ENCODE measurements around the gene MNT. TPM values are rescaled to one million over a fixed set of nuclear protein-coding genes. Genes with fewer than 3 reads are reported as not detected.

Gene MNT
- total and polyA plus RNA-seq, 2 donors = 2.4 to 9.8 TPM

DNA sequence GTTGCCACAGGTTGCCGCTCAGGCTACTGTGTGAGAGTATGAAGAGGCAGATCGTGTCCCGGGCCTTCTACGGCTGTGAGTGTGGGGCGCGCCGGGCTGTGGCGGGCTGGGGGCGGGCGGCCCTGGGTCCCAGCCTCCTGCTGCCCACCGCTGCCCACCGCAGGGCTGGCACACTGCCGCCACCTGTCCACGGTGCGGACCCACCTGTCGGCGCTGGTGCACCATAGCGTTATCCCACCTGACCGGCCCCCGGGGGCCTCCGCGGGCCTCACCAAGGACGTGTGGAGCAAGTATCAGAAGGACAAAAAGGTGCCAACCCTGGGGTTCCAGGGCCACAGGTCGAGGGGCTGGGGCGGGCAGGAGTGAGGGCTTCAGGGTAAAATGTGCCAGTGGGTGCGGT, 28.7 kb downstream of the MNT start:
- Histone ChIP-seq H3K27ac (ENCODE audit: low read depth in 1 of 2, low read length in 1 of 2) (no peak overlapping the region), H3K4me3 (ENCODE audit: low read length in 2 of 2) (no peak overlapping the region), H3K4me1 (ENCODE audit: control insufficient read depth in 2 of 2, insufficient read depth in 2 of 2, low read length in 2 of 2) (no peaks in the 10 kb centered on the region), H3K36me3 (ENCODE audit: control insufficient read depth in 2 of 2, insufficient read depth in 2 of 2, low read length in 1 of 2) (peaks cover 19 to 38% of the 10 kb centered on the region in 2 donors), H3K27me3 (ENCODE audit: control insufficient read depth in 2 of 2, insufficient read depth in 1 of 2, low read length in 1 of 2) (no peaks in the 10 kb centered on the region), H3K9me3 (ENCODE audit: control insufficient read depth in 2 of 2, insufficient read depth in 1 of 2, low read length in 1 of 2) (no peaks in the 10 kb centered on the region)
- no peak for DNase-seq (ENCODE audit: low read depth in 6 of 9, low spot score in 9 of 9)
- 99% methylated on average over 26 of the region's 26 CpGs for WGBS

DNA sequence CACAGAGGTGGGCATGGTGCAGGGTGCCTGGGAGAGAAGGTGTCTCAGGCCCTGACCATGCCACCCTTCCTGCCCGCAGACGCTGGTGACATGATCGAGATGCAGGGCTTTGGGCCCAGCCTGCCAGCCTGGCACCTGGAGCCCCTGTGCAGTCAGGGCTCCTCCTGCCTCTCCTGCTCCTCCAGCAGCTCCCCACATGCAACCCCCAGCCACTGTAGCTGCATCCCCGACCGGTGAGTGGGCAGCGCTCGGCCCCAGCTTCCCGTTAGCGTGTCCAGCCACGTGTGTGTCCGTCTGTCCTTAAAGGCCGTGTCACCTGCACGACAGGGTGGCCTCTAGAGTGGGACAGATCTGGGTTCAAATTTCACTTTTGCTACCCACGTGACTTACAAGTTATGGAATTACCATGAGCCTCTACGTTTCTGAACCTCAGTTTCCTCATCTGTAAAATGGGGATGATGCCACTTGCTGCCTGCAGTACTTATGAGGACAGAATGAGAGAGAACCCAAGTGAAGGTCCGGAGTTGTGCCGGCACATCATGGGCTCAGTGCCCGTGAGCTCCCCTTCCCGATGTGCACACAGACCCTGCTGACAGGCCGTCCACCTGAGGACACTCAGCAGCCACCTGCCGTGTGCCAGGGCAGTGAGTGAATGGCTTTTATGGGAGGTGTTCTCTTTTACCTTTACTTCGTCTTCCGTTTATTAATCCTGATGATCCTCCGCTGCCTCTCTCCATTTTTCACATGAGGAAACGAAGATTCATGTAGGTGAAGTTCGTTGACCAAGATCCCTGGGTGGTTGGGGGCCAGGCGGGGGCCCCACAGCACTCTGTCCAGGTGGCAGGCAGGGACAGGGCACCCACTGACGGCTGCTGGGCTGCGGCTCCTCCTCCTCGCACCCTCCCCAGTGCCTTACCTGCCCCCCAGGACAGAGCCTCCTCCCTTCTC, 29.4 kb downstream of the MNT start:
- 97% methylated on average over 30 of the region's 30 CpGs for WGBS
- DNase-seq (ENCODE audit: low read depth in 6 of 9, low spot score in 9 of 9) = no peak
- Histone ChIP-seq H3K9me3 (ENCODE audit: control insufficient read depth in 2 of 2, insufficient read depth in 1 of 2, low read length in 1 of 2) (no peaks in the 10 kb centered on the region), H3K27ac (ENCODE audit: low read depth in 1 of 2, low read length in 1 of 2) (no peak overlapping the region), H3K27me3 (ENCODE audit: control insufficient read depth in 2 of 2, insufficient read depth in 1 of 2, low read length in 1 of 2) (no peaks in the 10 kb centered on the region), H3K4me3 (ENCODE audit: low read length in 2 of 2) (no peak overlapping the region), H3K4me1 (ENCODE audit: control insufficient read depth in 2 of 2, insufficient read depth in 2 of 2, low read length in 2 of 2) (no peaks in the 10 kb centered on the region), H3K36me3 (ENCODE audit: control insufficient read depth in 2 of 2, insufficient read depth in 2 of 2, low read length in 1 of 2) (peaks cover 22 to 37% of the 10 kb centered on the region in 2 donors)

DNA sequence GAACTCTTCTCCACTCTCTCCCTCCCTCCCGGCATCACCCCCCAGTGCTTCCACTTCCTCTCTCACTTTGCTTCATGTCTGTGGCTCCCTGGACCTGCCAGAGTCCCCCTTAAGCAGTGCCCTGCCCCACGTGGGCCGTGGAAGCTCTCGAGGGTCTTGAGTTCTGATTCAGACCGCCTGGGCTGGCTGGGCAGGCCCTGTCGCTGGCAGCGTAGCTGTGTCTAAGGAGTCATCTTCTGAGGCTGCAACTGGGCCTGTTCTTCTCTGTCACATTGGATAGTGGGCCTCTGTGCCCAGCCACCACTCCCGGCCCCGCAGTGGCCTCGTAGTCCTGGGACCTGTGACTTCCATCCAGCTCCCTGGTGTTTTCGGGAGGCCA, 30.7 kb downstream of the MNT start:
- DNase-seq (ENCODE audit: low read depth in 6 of 9, low spot score in 9 of 9) = no peak
- 97% methylated on average over 11 of the region's 11 CpGs for WGBS
- no peak overlapping the region for H3K4me3 ChIP-seq (ENCODE audit: low read length in 2 of 2)
- no peaks in the 10 kb centered on the region for H3K27me3 ChIP-seq (ENCODE audit: control insufficient read depth in 2 of 2, insufficient read depth in 1 of 2, low read length in 1 of 2)
- H3K27ac ChIP-seq (ENCODE audit: low read depth in 1 of 2, low read length in 1 of 2) = no peak overlapping the region
- H3K9me3 ChIP-seq (ENCODE audit: control insufficient read depth in 2 of 2, insufficient read depth in 1 of 2, low read length in 1 of 2) = no peaks in the 10 kb centered on the region
- no peaks in the 10 kb centered on the region for H3K4me1 ChIP-seq (ENCODE audit: control insufficient read depth in 2 of 2, insufficient read depth in 2 of 2, low read length in 2 of 2)
- peaks cover 22 to 28% of the 10 kb centered on the region in 2 donors for H3K36me3 ChIP-seq (ENCODE audit: control insufficient read depth in 2 of 2, insufficient read depth in 2 of 2, low read length in 1 of 2)

DNA sequence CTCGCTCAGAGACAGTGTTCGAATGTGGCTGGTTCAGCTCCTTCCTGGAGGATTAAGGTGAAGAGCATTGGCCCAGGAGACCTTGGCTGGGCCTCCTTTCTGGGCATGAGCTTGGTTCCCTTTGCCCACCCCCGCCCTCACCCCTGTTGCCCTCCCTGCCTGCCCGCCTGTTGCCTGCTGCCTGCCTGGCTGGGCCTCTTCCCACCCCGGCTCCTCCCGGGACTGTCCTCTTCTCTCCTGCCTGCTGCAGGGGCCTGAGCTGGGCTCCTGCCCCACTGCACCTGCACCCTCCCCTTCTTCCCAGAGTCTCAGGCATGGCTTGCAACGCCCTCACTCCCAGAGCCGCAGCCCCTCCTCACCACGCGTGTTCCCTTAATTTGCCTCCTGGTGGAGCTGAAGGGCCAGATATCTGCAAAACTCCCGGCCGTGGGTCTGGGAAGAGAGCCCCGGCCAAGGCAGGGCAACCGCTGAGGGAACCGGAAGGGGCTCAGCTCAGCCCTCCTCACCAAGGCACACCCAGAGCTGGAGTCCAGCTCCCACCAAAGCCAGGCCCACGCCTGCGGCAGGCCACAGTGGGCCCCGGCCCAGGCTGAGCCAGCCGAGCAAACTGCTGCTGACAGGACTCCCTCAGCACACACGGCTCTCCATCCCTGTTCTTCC, 31.2 kb downstream of the MNT start:
- Histone ChIP-seq H3K36me3 (ENCODE audit: control insufficient read depth in 2 of 2, insufficient read depth in 2 of 2, low read length in 1 of 2) (peaks cover 27 to 32% of the 10 kb centered on the region in 2 donors), H3K27me3 (ENCODE audit: control insufficient read depth in 2 of 2, insufficient read depth in 1 of 2, low read length in 1 of 2) (no peaks in the 10 kb centered on the region)
- WGBS = 94% methylated on average over 20 of the region's 20 CpGs

DNA sequence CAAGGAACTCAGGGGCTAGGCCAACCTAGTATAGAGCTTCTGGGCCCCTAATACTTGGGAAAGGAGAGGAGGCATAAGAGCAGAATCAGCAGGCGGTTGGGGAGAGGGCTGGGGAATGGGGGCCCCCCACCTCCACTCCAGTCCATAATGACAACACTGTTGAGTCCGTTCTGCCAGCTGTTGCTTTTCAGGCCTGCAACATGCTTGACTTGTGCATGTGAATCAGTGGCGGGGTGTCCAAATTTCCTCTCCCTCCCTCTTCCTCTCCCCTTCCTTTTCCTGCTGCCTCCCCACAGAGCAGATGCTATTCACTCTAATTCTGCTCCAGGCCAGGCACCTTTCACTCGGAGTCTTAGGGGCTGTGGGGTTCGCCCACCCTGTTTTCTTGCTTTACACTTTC, 31.8 kb downstream of the MNT start:
- H3K27me3 ChIP-seq (ENCODE audit: control insufficient read depth in 2 of 2, insufficient read depth in 1 of 2, low read length in 1 of 2) = no peaks in the 10 kb centered on the region
- H3K4me1 ChIP-seq (ENCODE audit: control insufficient read depth in 2 of 2, insufficient read depth in 2 of 2, low read length in 2 of 2) = no peaks in the 10 kb centered on the region
- H3K9me3 ChIP-seq (ENCODE audit: control insufficient read depth in 2 of 2, insufficient read depth in 1 of 2, low read length in 1 of 2) = no peaks in the 10 kb centered on the region
- no peak for DNase-seq (ENCODE audit: low read depth in 6 of 9, low spot score in 9 of 9)
- no peak overlapping the region for H3K4me3 ChIP-seq (ENCODE audit: low read length in 2 of 2)
- 96% methylated on average over 5 of the region's 5 CpGs for WGBS
- no peak overlapping the region for H3K27ac ChIP-seq (ENCODE audit: low read depth in 1 of 2, low read length in 1 of 2)
- H3K36me3 ChIP-seq (ENCODE audit: control insufficient read depth in 2 of 2, insufficient read depth in 2 of 2, low read length in 1 of 2) = peaks cover 34 to 37% of the 10 kb centered on the region in 2 donors

More for the DNA sequence above, 31.2 kb downstream of the MNT start:
- Histone ChIP-seq H3K27ac (ENCODE audit: low read depth in 1 of 2, low read length in 1 of 2) (no peak overlapping the region), H3K9me3 (ENCODE audit: control insufficient read depth in 2 of 2, insufficient read depth in 1 of 2, low read length in 1 of 2) (no peaks in the 10 kb centered on the region), H3K4me1 (ENCODE audit: control insufficient read depth in 2 of 2, insufficient read depth in 2 of 2, low read length in 2 of 2) (no peaks in the 10 kb centered on the region), H3K4me3 (ENCODE audit: low read length in 2 of 2) (no peak overlapping the region)
- no peak for DNase-seq (ENCODE audit: low read depth in 6 of 9, low spot score in 9 of 9)

DNA sequence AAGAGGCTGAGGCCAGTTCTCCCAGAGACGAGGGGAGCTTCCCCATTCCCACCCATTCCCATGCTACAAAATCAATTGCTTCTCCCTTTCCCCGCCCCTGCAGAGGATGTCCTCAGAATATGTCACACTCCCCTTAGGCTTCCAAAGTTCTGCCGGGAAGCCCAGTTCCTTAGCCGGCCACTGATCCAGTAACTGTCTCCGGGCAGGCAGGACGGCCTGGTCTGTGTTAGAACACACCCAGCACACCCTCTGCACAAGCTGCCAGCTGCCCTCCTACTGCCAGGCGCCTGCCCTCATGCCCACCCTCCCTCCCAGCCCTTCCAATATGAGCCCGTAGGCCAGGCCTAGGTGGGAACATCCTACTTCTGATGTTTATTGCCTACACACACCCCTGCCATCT, 32.5 kb downstream of the MNT start:
- H3K4me1 ChIP-seq (ENCODE audit: control insufficient read depth in 2 of 2, insufficient read depth in 2 of 2, low read length in 2 of 2) = no peaks in the 10 kb centered on the region
- H3K9me3 ChIP-seq (ENCODE audit: control insufficient read depth in 2 of 2, insufficient read depth in 1 of 2, low read length in 1 of 2) = no peaks in the 10 kb centered on the region
- no peak overlapping the region for H3K27ac ChIP-seq (ENCODE audit: low read depth in 1 of 2, low read length in 1 of 2)
- no peaks in the 10 kb centered on the region for H3K27me3 ChIP-seq (ENCODE audit: control insufficient read depth in 2 of 2, insufficient read depth in 1 of 2, low read length in 1 of 2)
- WGBS = 96% methylated on average over 8 of the region's 8 CpGs
- H3K4me3 ChIP-seq (ENCODE audit: low read length in 2 of 2) = no peak overlapping the region
- DNase-seq (ENCODE audit: low read depth in 6 of 9, low spot score in 9 of 9) = no peak
- peaks cover 36 to 41% of the 10 kb centered on the region in 2 donors for H3K36me3 ChIP-seq (ENCODE audit: control insufficient read depth in 2 of 2, insufficient read depth in 2 of 2, low read length in 1 of 2)

DNA sequence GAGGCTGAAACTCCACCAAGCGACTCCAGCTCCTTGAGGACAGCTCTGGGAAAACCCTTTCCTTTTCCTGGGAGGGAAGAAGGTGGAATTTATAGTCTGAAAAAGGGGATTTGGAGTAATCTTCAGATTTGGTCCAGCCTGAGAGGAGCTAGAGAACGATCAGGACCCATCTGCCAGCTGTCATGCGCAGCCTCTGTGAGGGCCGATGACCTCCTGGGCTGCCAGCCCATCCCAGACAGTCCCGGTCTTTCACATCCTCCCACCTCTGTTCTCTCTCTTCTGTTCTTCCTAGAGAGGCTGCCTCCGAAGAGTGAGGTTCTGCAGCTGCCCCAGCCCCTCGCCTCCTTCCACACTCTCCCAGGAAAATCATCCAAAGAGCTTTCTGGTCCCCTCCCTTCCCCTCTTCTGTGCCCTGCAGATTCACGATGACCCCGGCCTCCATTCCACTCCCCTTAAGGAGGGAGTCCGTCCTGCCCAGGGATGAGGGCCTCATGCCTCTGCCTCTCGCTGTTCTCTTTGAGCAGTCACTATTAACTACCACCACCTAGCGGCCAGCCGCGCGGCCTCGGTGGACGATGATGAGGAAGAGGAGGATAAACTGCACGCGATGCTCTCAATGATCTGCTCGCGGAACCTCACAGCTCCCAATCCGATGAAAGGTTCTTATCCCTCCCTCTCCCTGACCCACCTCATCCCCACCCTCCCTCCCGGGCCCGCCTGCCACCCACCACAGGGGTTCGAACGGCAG, 33.9 kb downstream of the MNT start:
- no peak overlapping the region for H3K4me3 ChIP-seq (ENCODE audit: low read length in 2 of 2)
- no peaks in the 10 kb centered on the region for H3K27me3 ChIP-seq (ENCODE audit: control insufficient read depth in 2 of 2, insufficient read depth in 1 of 2, low read length in 1 of 2)
- no peak overlapping the region for H3K27ac ChIP-seq (ENCODE audit: low read depth in 1 of 2, low read length in 1 of 2)
- no peak for DNase-seq (ENCODE audit: low read depth in 6 of 9, low spot score in 9 of 9)
- no peaks in the 10 kb centered on the region for H3K9me3 ChIP-seq (ENCODE audit: control insufficient read depth in 2 of 2, insufficient read depth in 1 of 2, low read length in 1 of 2)
- peaks cover 36 to 39% of the 10 kb centered on the region in 2 donors for H3K36me3 ChIP-seq (ENCODE audit: control insufficient read depth in 2 of 2, insufficient read depth in 2 of 2, low read length in 1 of 2)
- no peaks in the 10 kb centered on the region for H3K4me1 ChIP-seq (ENCODE audit: control insufficient read depth in 2 of 2, insufficient read depth in 2 of 2, low read length in 2 of 2)
- 97% methylated on average over 26 of the region's 26 CpGs for WGBS

DNA sequence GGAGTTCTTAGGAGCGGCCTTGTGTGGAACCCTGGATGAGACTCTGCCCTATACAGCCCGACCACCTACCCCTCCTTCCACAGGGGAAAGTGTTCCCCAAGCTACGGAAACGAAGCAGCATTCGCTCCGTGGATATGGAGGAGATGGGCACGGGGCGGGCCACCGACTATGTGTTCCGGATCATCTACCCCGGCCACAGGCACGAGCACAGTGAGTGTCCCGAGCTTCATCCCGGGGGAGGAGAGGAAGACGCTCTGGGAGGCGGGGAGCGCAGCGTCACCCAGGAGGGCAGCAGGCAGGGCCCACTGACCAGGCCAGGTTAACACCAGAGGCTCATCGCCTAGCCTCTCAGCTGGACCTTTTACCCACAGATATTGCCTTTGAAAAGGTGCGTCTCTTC, 35.7 kb downstream of the MNT start:
- no peak overlapping the region for H3K4me3 ChIP-seq (ENCODE audit: low read length in 2 of 2)
- 97% methylated on average over 20 of the region's 20 CpGs for WGBS
- H3K4me1 ChIP-seq (ENCODE audit: control insufficient read depth in 2 of 2, insufficient read depth in 2 of 2, low read length in 2 of 2) = no peaks in the 10 kb centered on the region
- H3K27me3 ChIP-seq (ENCODE audit: control insufficient read depth in 2 of 2, insufficient read depth in 1 of 2, low read length in 1 of 2) = no peaks in the 10 kb centered on the region
- no peak overlapping the region for H3K27ac ChIP-seq (ENCODE audit: low read depth in 1 of 2, low read length in 1 of 2)
- DNase-seq (ENCODE audit: low read depth in 6 of 9, low spot score in 9 of 9) = no peak
- no peaks in the 10 kb centered on the region for H3K9me3 ChIP-seq (ENCODE audit: control insufficient read depth in 2 of 2, insufficient read depth in 1 of 2, low read length in 1 of 2)
- peaks cover 28 to 47% of the 10 kb centered on the region in 2 donors for H3K36me3 ChIP-seq (ENCODE audit: control insufficient read depth in 2 of 2, insufficient read depth in 2 of 2, low read length in 1 of 2)

DNA sequence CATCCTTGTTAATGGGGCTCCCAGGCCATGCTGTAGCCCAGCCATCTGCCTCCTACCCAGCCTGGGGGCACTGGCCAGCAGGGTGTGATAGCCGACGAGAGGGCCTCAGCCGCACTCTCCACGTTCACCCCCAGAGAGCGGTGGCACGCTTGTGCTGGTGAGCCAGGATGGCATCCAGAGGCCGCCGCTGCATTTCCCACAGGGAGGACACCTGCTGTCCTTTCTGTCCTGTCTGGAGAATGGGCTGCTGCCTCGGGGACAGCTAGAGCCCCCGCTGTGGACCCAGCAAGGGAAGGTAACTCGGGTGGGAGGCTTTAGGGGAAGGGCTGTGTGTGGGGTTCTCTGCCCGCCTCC, 36.1 kb downstream of the MNT start:
- no peak overlapping the region for H3K27ac ChIP-seq (ENCODE audit: low read depth in 1 of 2, low read length in 1 of 2)
- H3K36me3 ChIP-seq (ENCODE audit: control insufficient read depth in 2 of 2, insufficient read depth in 2 of 2, low read length in 1 of 2) = peaks cover 28 to 44% of the 10 kb centered on the region in 2 donors
- no peaks in the 10 kb centered on the region for H3K4me1 ChIP-seq (ENCODE audit: control insufficient read depth in 2 of 2, insufficient read depth in 2 of 2, low read length in 2 of 2)
- H3K9me3 ChIP-seq (ENCODE audit: control insufficient read depth in 2 of 2, insufficient read depth in 1 of 2, low read length in 1 of 2) = no peaks in the 10 kb centered on the region
- H3K4me3 ChIP-seq (ENCODE audit: low read length in 2 of 2) = no peak overlapping the region
- WGBS = 95% methylated on average over 12 of the region's 12 CpGs
- DNase-seq (ENCODE audit: low read depth in 6 of 9, low spot score in 9 of 9) = no peak
- H3K27me3 ChIP-seq (ENCODE audit: control insufficient read depth in 2 of 2, insufficient read depth in 1 of 2, low read length in 1 of 2) = no peaks in the 10 kb centered on the region

Data from thymus (tissue), 11 donors.